Myocyte (in vitro differentiated cells): Measurements from ENCODE around the gene CACNA1H. TPM values are rescaled to one million over a fixed set of nuclear protein-coding genes. Genes with fewer than 3 reads are reported as not detected.
"Not testable (repeated sequence)": the region's sequence is repeated elsewhere in the genome, so short reads cannot be mapped to it uniquely, and the experiment has no call there.

Experiments
- DNase-seq: peaks from one replicate; pipeline ENCODE4 v3.0.0-alpha.2; 2012; ENCODE audit warnings: low read depth
- total RNA-seq: library from RNA; depleted of rRNA; stranded (reverse); fragments of >200 nt; gene quantifications from 2 replicates; pipeline ENCODE4 v1.2.3, GENCODE V29; 2014

The CACNA1H gene
- total RNA-seq, 1 donor from 2014 or later = 0.16 TPM

DNA sequence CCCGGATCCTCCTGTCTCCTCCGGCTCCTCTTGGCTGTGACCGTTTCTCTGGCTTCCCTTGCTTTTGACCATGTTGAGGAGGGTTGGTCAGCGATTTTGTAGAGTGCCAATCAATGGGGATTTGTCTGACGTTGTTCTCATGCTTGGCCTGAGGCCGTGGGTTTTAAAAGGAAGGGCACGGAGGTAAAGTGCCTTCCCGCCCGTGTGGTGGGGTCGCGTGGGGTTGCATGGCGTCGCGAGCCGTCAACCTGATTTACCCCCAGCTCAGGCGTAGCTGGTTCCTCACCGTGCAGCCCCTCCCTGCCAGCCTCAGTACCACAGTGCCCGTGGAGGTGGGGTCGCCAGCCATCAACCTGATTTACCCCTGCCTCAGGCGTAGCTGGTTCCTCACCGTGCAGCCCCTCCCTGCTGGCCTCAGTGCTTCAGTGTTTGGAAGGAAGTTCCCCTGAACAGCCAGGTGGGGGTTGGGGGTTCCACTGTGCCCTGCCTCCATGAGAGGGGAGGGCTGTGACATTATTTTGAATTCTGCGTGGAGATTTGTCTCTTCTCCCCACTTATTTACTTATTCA lies 92.6 kb downstream of the CACNA1H start:
- no peak for DNase-seq

DNA sequence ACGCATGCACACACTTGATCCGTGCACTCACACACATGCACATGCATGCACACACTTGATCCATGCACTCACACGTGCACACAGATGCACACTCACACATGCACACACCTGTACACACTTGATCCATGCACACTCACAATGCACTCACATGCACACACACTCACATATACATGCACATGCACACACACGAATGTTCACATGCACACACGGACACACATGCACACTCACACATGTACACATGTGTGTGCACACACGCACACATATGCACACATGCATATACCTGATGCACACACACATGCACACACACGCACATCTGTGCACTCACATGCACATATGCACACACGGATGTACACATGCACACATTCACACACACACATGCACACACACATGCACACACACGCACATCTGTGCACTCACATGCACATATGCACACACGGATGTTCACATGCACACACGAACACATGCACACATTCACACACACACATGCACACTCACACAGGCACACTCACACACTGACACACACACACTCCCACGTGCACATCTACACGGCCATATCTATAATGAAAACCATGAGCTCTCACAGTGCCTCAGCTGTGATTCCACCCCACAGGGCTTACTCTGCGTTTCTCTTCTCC lies 95.1 kb downstream of the CACNA1H start:
- DNase-seq = not testable (repeated sequence)

DNA sequence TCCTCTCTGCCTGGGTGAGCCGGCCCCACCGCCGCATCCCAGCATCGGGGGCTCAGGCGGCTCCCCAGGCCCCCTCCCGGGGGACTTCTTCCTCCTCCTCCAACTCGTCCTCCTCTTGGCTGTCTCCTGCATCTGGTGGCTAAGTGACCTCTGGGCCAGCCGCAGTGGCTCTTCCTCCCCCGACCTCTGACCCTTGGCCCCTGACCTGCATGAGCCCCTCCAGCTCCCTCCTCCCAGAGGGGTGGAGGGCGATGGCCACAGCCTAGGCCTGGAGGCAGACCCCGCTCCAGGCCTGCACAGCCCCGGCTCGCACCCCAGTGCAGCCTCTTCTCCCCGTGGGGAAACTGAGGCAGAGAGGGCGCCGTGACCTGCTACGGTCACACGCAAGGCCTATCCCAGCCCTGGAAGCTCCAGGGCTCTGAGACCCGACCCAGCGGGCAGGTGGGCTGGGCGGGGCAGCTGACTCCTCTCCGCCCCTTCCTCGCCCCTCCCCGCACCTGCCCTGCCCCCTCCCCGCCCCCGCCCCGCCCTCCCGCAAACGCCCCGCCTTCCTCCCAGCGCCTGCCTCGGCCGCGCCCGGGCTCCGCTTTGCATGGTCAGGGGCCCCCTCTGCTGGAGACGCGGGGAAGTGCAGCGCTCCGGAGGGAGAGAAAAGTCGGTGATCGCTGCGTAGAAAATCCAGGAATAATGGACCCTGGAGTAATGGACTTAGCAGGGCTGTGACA lies 96.3 kb downstream of the CACNA1H start:
- not testable (repeated sequence) for DNase-seq

DNA sequence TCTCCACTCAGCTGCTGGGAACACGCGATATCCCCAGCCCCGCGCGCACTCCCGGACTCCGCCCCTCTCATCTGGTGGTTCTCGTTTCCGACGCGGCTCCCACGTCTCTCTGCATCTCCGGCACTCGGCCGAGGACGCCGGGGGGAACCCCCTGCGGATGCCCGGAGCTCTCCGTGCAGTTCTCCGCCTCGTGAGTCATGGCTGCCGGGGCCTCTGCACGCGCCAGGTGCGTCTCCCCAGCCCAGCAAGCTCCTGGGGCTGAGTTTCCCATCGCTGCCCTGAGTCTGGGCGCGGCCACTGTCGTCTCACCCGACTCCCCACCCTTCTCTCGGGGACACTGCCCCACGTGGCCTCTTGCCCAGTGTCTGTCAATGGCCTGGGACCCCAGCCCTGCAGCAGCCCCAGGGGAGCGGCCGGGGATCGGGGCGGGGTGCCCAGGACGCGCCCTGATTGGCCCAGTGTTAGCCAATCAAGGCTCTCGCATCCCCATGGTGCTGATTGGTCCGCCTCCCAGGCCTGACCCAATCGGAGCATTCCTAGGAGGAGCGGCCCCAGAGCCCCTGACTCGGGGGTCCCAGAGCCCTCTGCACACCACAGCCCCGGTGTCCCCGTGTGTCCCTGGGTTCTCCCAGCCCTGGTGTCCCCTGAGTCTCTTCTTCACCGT lies 100.9 kb downstream of the CACNA1H start:
- DNase-seq = not testable (repeated sequence)

DNA sequence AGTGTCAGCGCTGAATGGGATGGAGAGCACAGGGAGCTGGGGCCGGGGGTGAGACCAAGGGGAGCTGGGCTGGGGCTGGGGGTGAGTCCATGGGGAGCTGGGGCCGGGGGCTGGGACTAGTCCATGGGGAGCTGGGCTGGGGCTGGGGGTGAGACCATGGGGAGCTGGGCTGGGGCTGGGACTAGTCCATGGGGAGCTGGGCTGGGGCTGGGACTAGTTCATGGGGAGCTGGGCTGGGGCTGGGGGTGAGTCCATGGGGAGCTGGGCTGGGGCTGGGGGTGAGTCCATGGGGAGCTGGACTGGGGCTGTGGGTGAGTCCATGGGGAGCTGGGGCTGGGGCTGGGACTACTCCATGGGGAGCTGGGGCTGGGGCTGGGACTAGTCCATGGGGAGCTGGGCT lies 101.9 kb downstream of the CACNA1H start:
- DNase-seq = not testable (repeated sequence)

DNA sequence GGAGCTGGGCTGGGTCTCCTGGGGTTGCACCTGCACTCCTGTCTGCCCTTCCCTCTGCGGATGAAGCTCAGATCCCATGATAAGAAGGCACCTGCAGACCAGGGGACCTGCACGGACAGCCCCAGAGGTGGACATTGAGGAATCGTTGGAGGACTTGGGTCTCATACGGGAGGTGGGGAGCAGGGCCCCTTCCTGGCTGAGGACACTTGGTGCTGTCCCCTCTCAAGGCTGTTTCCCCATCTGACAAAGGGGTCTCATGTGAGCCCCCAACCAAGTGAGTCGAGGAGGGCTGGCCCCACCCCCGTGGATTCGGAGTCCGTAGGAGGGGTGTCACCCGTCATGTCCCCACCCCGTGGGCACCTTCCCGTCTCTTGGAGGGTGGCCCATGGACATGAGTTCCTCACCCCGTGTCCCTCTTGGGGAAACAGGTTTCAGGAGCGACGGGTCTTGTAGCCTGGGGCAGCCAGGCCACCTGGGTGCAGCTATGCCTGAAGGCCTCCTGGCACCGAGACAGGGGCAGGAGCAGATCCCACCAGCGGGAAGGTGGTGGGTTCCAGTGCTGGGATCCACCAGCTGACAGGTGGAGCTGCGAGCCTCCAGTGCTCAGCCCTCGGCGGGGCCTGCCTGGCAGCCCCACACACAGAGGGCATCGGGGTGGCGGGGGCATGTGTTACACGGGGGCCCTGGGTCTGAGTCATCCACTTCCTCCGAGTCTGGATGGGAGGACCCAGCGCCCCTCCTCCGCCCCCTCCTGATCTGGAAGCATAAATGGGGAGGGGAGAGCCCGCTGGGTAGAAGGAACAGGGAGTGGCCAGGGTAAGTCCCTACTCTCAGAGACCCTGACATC lies 102.6 kb downstream of the CACNA1H start, which contains the start of gene TPSD1:
TPSD1 (plus strand) TSS at position 794 of the 847 bp plus-strand sequence. CDS start 212 bp downstream, outside the sequence.
- not testable (repeated sequence) for DNase-seq

GRCh38 chr16:1256296-1256873 lies 103.5 kb downstream of the CACNA1H start:
- not testable (repeated sequence) for DNase-seq

DNA sequence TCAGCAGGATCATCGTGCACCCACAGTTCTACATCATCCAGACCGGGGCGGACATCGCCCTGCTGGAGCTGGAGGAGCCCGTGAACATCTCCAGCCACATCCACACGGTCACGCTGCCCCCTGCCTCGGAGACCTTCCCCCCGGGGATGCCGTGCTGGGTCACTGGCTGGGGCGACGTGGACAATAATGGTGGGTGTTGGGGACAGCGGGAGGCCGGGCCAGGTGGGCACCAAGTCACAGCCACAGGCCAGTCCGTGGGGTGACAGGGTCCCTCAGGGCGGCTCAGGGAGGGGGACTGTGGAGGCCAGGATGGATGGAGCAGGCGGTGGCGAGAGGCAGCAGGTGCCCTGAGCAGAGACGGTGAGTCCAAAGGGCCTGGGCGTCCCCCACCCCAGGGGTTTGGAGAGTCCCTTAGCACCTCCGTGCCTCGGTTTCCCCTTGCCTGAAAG lies 104.0 kb downstream of the CACNA1H start:
- DNase-seq = no peak

- DNase-seq = no peak
These were observed 104.8 kb downstream of the CACNA1H start for GRCh38 chr16:1257561-1258224.

GRCh38 chr16:1258225-1258600 lies 105.3 kb downstream of the CACNA1H start:
- no peak for DNase-seq

GRCh38 chr16:1258906-1259759 lies 106.2 kb downstream of the CACNA1H start:
- no peak for DNase-seq

DNA sequence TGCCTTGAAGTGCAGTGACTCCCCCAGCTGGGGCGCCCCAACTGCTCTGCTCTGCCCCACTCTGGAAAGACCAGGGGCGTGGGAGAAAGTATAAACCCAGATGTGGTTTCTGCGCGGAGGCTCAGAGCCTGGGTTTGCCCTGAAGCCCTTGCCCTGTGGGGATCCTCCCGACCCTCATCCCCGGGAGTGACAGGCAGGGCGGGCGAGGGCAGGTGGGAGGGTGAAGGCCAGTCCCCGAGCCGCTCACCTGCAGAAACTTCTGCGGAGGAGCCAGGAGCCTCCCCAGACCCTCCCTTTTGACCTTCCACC lies 106.8 kb downstream of the CACNA1H start:
- DNase-seq = no peak

GRCh38 chr16:1260101-1260680 lies 107.3 kb downstream of the CACNA1H start:
- DNase-seq = no peak

GRCh38 chr16:1261131-1261892 lies 108.4 kb downstream of the CACNA1H start:
- no peak for DNase-seq

GRCh38 chr16:1262210-1262845 lies 109.4 kb downstream of the CACNA1H start:
- DNase-seq = no peak

- DNase-seq = no peak
These were observed 109.9 kb downstream of the CACNA1H start for GRCh38 chr16:1262846-1263221.

GRCh38 chr16:1263591-1264344 lies 110.9 kb downstream of the CACNA1H start:
- no peak for DNase-seq
